ENCODE measurements around the gene DNAH7.
"Not testable (repeated sequence)": the region's sequence is repeated elsewhere in the genome, so short reads cannot be mapped to it uniquely, and the experiment has no call there.

The DNAH7 gene

GRCh38 chr2:196000551-196000950, 68.1 kb downstream of the DNAH7 start:
- no peak for DNase-seq
- in situ Hi-C loops (cut with HindIII; ENCODE audit: low pct_ligation_motif_present, low pct_unique_long_range_greater_than_20kb, low sequenced_read_pairs): no loop called here

DNA sequence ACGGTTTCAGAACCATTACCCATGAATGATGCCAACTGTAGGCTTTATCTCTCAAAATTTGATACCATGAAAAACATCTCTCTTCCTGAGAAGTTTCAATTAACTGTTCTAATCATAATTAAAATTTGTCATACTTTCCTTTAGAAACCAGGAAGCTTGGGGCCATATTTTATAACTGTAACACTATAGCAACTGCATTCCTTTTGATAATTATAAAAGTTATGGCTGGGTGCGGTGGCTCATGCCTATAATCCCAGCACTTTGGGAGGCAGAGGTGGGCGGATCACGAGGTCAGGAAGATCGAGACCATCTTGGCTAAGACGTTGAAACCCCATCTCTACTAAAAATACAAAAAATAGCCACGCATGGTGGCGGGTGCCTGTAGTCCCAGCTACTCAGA, 70.6 kb downstream of the DNAH7 start:
- in situ Hi-C loops (cut with HindIII; ENCODE audit: low pct_ligation_motif_present, low pct_unique_long_range_greater_than_20kb, low sequenced_read_pairs): no loop called here
- no peak for DNase-seq

- in situ Hi-C loops (cut with HindIII; ENCODE audit: low pct_ligation_motif_present, low pct_unique_long_range_greater_than_20kb, low sequenced_read_pairs): no loop called here
- DNase-seq: no peak
Measured at GRCh38 chr2:195995499-195995898, 73.1 kb downstream of the DNAH7 start.

DNA sequence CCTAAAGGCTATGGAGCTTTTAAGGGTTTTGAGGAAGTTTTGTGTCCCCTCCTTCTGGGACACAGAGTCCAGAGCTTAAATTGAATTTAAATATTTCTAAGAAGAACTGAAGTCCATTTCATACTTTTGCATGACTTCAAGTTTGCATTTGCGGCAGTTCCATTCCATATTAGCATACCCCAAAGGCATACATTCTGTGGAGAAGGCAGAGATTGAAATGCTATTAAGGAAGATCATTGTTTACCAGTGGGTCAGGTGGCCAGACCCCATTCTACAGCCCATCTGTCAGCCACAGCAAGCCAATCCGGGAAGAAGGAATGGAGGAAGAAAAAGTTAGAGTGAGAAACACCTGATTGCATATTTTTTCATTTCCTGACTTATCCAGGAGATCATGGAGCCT, 75.0 kb downstream of the DNAH7 start:
- DNase-seq: no peak
- in situ Hi-C loops (cut with HindIII; ENCODE audit: low pct_ligation_motif_present, low pct_unique_long_range_greater_than_20kb, low sequenced_read_pairs): no loop called here

DNA sequence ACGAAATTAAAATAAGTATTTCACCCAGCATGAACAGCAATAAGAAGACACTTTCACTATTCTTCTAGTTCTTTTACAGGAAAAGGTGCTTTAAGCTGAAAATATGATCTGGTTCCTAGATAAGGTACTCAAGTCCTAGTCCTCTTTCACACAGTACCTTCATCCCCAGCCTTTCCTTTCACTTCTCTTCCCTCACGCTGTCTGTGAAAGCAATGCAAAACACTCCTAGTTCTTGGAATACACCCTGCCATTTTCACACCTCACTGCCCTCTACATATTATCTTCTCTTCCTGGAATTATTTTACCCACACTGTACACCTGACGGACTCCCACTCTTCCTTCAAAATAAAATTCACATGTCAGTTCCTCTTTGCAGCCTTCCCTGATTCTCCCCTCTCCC, 82.9 kb downstream of the DNAH7 start:
- peak; percentile 35 for DNase-seq
- in situ Hi-C loops (cut with HindIII; ENCODE audit: low pct_ligation_motif_present, low pct_unique_long_range_greater_than_20kb, low sequenced_read_pairs): no loop called here

GRCh38 chr2:195984923-195985726, 83.5 kb downstream of the DNAH7 start:
- DNase-seq: peak; percentile 14
- in situ Hi-C loops (cut with HindIII; ENCODE audit: low pct_ligation_motif_present, low pct_unique_long_range_greater_than_20kb, low sequenced_read_pairs): no loop called here

DNA sequence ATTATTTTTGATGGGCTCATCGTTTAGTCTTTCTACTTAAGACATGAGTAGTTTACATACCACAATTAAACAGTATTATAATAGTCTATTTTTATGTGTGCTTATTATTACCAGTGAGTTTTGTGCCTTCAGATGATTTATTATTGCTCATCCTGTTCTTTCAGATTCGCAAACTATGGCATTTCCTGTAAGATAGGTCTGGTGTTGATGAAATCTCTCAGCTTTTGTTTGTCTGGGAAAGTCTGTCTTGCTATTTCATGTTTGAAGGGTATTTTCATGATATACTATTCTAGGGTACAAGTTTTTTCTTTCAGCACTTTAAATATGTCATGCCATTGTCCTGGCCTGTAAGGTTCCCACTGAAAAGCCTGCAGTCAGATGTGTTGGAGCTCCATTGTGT, 101.3 kb downstream of the DNAH7 start:
- in situ Hi-C loops (cut with HindIII; ENCODE audit: low pct_ligation_motif_present, low pct_unique_long_range_greater_than_20kb, low sequenced_read_pairs): no loop called here
- no peak for DNase-seq

- in situ Hi-C loops (cut with HindIII; ENCODE audit: low pct_ligation_motif_present, low pct_unique_long_range_greater_than_20kb, low sequenced_read_pairs): no loop called here
- no peak for DNase-seq
Measured at GRCh38 chr2:195961873-195962272, 106.8 kb downstream of the DNAH7 start.

GRCh38 chr2:195959341-195959740, 109.3 kb downstream of the DNAH7 start:
- DNase-seq: no peak
- in situ Hi-C loops (cut with HindIII; ENCODE audit: low pct_ligation_motif_present, low pct_unique_long_range_greater_than_20kb, low sequenced_read_pairs): no loop called here

GRCh38 chr2:195956725-195957124, 111.9 kb downstream of the DNAH7 start:
- no peak for DNase-seq
- in situ Hi-C loops (cut with HindIII; ENCODE audit: low pct_ligation_motif_present, low pct_unique_long_range_greater_than_20kb, low sequenced_read_pairs): no loop called here

DNA sequence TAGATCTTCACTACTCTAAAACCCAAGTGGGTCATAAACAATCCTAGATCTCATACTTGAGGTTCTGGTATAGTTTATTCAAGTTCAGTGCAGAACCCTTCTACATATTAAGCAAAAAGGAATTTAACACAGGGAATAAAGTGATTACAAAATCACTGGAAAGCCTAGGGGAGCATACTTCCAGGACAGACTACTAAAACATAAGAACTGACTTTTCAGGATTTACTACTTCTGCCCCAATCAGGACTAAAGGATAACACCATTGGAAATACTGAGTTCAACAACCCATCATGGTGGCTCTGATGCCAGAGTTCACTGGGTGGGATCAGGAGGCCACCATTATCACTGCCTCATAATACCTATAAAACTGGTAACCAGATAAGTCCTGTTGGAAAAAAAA, 123.6 kb downstream of the DNAH7 start:
- DNase-seq: no peak

DNA sequence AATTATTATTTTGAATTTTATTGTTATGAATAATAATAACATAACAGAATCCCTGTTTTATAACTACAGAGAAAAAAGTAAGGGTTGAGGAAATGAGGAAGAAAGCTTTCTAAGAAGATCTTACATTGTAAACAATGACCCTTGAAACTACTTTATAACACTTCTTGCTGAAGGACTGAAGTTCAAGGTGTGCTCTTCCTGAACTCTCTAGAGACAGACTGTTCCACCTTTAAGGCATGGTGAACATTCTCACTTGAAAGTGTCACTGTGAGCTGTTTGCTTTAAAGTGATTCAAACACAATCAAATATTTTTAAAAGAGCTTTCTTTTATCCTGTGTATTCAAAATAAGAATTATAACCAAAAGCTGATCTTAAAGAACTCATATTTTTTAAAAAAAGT, 131.5 kb downstream of the DNAH7 start:
- in situ Hi-C loops (cut with HindIII; ENCODE audit: low pct_ligation_motif_present, low pct_unique_long_range_greater_than_20kb, low sequenced_read_pairs): no loop called here
- DNase-seq: no peak

More for the DNA sequence above, 123.6 kb downstream of the DNAH7 start:
- in situ Hi-C loops (cut with HindIII; ENCODE audit: low pct_ligation_motif_present, low pct_unique_long_range_greater_than_20kb, low sequenced_read_pairs): no loop called here

- DNase-seq: no peak
- in situ Hi-C loops (cut with HindIII; ENCODE audit: low pct_ligation_motif_present, low pct_unique_long_range_greater_than_20kb, low sequenced_read_pairs): no loop called here
Measured at GRCh38 chr2:195934484-195934883, 134.2 kb downstream of the DNAH7 start.

GRCh38 chr2:195929531-195929930, 139.1 kb downstream of the DNAH7 start:
- in situ Hi-C loops (cut with HindIII; ENCODE audit: low pct_ligation_motif_present, low pct_unique_long_range_greater_than_20kb, low sequenced_read_pairs): no loop called here
- no peak for DNase-seq

DNA sequence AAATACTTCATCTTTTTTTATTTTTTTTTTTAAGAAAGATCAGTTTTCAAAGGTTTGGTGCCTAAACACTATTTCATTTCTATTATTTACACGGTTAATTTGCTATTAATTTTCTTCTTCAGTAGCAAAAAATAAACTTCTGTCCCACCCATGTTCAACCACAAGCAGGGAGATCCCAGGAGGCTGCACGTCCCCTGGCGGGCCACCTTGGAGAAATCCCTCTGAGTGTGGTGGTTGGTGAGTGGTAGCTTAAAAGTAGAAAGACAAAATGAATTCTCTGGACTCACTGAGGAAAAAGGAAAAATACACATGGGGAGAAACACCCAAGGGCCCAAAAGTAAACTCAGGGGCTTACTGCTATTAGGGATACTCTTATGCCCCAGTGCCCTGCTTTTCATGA, 143.5 kb downstream of the DNAH7 start:
- no peak for DNase-seq
- in situ Hi-C loops (cut with HindIII; ENCODE audit: low pct_ligation_motif_present, low pct_unique_long_range_greater_than_20kb, low sequenced_read_pairs): no loop called here

DNA sequence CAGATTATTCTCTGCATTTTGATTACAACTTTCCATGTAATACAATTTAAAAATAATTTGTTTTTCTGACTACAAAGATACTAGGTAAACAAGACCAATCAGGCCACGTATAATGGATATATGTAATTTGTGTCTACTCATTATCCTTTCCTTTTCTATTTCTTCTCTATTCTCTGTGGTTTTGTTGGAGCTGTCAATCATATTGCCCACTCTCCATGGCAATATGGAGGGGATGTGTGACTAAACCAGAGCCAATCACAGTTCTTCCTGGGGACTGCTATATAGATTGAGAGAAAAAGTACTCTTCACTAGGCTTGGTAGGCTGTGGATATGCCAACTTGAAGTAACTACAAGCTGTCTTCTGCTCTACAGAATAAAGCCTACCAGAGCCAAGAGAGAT, 144.7 kb downstream of the DNAH7 start:
- in situ Hi-C loops (cut with HindIII; ENCODE audit: low pct_ligation_motif_present, low pct_unique_long_range_greater_than_20kb, low sequenced_read_pairs): no loop called here
- DNase-seq: no peak

DNA sequence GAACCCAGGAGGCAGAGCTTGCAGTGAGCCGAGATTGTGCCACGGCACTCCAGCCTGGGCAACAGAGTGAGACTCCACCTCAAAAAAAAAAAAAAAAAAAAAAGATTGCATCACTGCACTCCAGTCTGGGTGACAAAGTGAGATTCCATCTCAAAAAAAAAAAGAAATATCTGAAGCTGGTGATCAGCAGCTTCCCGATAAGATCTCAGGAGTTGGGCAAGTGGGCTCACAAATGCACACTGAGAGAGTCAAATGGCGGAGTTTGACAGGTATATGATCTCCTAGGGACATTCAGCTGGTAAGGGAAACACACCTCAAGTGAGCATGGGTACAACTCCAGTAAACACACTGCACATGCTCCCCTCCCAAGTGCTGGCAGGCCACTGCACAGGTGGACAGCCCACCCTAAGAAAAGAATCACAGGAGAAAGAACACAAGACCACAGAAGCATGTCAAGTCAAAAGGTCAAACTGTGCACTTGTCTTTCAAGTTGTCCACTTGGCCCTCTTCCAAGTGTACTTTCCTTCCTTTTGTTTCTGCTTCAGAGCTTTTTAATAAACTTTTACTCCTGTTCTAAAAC, 151.5 kb downstream of the DNAH7 start:
- DNase-seq; in situ Hi-C loops (cut with HindIII; ENCODE audit: low pct_ligation_motif_present, low pct_unique_long_range_greater_than_20kb, low sequenced_read_pairs): not testable (repeated sequence)

- in situ Hi-C loops (cut with HindIII; ENCODE audit: low pct_ligation_motif_present, low pct_unique_long_range_greater_than_20kb, low sequenced_read_pairs): no loop called here
- DNase-seq: no peak
Measured at GRCh38 chr2:195912079-195912478, 156.6 kb downstream of the DNAH7 start.

GRCh38 chr2:195910570-195910969, 158.1 kb downstream of the DNAH7 start:
- DNase-seq: no peak
- in situ Hi-C loops (cut with HindIII; ENCODE audit: low pct_ligation_motif_present, low pct_unique_long_range_greater_than_20kb, low sequenced_read_pairs): no loop called here

- in situ Hi-C loops (cut with HindIII; ENCODE audit: low pct_ligation_motif_present, low pct_unique_long_range_greater_than_20kb, low sequenced_read_pairs): no loop called here
- no peak for DNase-seq
Measured at GRCh38 chr2:195909926-195910325, 158.7 kb downstream of the DNAH7 start.
